Measurements from ENCODE around the gene SRGAP3. TPM values are rescaled to one million over a fixed set of nuclear protein-coding genes. Genes with fewer than 3 reads are reported as not detected.
A peak's percentile ranks its signal among the peaks of the same experiment; 100 is the strongest.

SRGAP3 gene
- total RNA-seq, 4 donors from 2014 or later: 13.1 to 84.9 (median 27.4) TPM

DNA sequence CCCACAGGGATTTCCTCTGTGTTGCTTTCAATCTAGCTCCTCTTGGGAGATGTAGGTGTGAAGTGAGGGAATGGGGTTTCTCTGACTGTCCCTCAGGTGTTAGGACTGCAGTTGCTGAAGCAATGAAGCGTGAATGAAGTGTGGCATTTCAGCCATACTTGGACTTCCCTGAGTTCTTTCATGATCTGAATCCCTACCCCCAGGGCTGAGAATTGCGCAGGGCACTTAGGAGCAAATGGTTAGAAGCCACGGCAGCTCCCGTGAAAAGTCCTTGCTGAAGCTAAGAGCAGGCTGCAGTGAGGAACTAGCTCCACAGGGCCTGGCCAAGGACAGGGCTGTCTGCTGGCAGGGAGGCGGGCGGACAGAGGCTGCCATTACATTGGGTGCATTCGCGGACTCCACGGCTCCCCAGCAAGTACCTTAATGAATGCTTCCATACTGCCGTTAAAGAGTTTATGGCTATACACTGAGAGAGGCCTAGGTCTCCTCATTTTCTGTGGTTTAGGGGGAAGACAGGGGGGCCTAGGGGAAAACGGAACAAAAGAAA is 217.1 kb downstream of the SRGAP3 start:
- no peak for TF ChIP-seq EP300 (IDR thresholded peaks at IDR 0.05)
- no peak for TF ChIP-seq POLR2A (IDR thresholded peaks at IDR 0.05)
- TF ChIP-seq, protein P1, sequence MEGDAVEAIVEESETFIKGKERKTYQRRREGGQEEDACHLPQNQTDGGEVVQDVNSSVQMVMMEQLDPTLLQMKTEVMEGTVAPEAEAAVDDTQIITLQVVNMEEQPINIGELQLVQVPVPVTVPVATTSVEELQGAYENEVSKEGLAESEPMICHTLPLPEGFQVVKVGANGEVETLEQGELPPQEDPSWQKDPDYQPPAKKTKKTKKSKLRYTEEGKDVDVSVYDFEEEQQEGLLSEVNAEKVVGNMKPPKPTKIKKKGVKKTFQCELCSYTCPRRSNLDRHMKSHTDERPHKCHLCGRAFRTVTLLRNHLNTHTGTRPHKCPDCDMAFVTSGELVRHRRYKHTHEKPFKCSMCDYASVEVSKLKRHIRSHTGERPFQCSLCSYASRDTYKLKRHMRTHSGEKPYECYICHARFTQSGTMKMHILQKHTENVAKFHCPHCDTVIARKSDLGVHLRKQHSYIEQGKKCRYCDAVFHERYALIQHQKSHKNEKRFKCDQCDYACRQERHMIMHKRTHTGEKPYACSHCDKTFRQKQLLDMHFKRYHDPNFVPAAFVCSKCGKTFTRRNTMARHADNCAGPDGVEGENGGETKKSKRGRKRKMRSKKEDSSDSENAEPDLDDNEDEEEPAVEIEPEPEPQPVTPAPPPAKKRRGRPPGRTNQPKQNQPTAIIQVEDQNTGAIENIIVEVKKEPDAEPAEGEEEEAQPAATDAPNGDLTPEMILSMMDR (IDR thresholded peaks at IDR 0.05): no peak
- no peak for TF ChIP-seq POLR2AphosphoS5 (IDR thresholded peaks at IDR 0.05)
- no peaks in the 10 kb centered on the region for H3K9me3 ChIP-seq
- H3K4me1 ChIP-seq: peaks cover 27% of the 10 kb centered on the region
- WGBS: 94% methylated on average over 11 of the region's 11 CpGs
- DNase-seq (ENCODE audit: low spot score in 2 of 2): no peak
- no peak overlapping the region for H3K27ac ChIP-seq
- no peaks in the 10 kb centered on the region for H3K36me3 ChIP-seq
- no peak overlapping the region for H3K4me3 ChIP-seq
- H3K27me3 ChIP-seq: no peaks in the 10 kb centered on the region

DNA sequence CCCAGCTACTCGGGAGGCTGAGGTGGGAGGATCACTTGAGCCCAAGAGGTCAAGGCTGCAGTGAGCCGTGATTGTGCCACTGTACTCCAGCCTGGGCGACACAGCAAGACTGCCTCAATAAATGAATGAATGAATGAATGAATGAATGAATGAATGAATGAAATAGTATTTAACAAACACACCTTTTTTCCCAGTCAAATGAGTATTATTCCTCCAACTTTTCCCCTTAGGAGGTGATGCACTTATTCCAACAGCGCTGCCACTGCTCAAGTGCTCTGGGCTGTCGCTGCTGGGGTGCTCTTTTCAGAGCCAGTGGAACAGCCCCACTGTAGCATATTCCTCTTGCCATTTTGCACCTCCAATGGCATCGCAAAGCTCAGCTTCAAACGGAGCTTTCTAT is 219.4 kb downstream of the SRGAP3 start:
- Histone ChIP-seq H3K4me1 (peaks cover 10% of the 10 kb centered on the region), H3K36me3 (peaks cover under 1% of the 10 kb centered on the region), H3K27ac (no peak overlapping the region), H3K27me3 (no peaks in the 10 kb centered on the region), H3K9me3 (no peaks in the 10 kb centered on the region), H3K4me3 (no peak overlapping the region)
- 96% methylated on average over 7 of the region's 7 CpGs for WGBS
- TF ChIP-seq EP300 (IDR thresholded peaks at IDR 0.05) (no peak), POLR2AphosphoS5 (IDR thresholded peaks at IDR 0.05) (no peak), POLR2A (IDR thresholded peaks at IDR 0.05) (no peak)
- TF ChIP-seq, protein P1 (IDR thresholded peaks at IDR 0.05): no peak
- no peak for DNase-seq (ENCODE audit: low spot score in 2 of 2)

DNA sequence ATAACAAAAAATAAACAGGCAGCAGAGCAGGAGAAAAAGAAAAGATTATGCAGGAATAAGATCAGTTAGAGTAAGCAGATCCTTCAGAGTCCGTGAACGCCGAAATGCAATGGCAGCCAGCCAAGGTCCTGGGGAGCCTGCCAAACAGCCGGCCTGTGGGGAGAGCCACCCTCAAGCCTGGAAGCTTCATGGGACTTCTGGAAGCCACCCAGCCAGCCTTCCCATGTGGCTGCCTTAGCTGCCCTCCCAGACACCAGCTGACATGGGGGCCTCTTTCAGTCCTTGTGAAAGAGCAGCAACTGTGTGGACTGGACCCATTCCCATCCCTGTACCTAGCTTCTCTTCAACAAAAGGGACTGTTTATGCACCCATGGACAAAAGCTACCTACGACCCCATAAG is 221.3 kb downstream of the SRGAP3 start:
- no peak overlapping the region for H3K4me3 ChIP-seq
- H3K27ac ChIP-seq: no peak overlapping the region
- no peaks in the 10 kb centered on the region for H3K27me3 ChIP-seq
- peaks cover 10% of the 10 kb centered on the region for H3K4me1 ChIP-seq
- DNase-seq (ENCODE audit: low spot score in 2 of 2): peak in 1 of 2 donors; percentile 71
- no peaks in the 10 kb centered on the region for H3K9me3 ChIP-seq
- TF ChIP-seq POLR2A (IDR thresholded peaks at IDR 0.05): no peak
- TF ChIP-seq POLR2AphosphoS5 (IDR thresholded peaks at IDR 0.05): no peak
- no peak for TF ChIP-seq EP300 (IDR thresholded peaks at IDR 0.05)
- TF ChIP-seq, protein P1 (IDR thresholded peaks at IDR 0.05): no peak
- peaks cover 19% of the 10 kb centered on the region for H3K36me3 ChIP-seq
- 34% methylated on average over 5 of the region's 5 CpGs for WGBS

DNA sequence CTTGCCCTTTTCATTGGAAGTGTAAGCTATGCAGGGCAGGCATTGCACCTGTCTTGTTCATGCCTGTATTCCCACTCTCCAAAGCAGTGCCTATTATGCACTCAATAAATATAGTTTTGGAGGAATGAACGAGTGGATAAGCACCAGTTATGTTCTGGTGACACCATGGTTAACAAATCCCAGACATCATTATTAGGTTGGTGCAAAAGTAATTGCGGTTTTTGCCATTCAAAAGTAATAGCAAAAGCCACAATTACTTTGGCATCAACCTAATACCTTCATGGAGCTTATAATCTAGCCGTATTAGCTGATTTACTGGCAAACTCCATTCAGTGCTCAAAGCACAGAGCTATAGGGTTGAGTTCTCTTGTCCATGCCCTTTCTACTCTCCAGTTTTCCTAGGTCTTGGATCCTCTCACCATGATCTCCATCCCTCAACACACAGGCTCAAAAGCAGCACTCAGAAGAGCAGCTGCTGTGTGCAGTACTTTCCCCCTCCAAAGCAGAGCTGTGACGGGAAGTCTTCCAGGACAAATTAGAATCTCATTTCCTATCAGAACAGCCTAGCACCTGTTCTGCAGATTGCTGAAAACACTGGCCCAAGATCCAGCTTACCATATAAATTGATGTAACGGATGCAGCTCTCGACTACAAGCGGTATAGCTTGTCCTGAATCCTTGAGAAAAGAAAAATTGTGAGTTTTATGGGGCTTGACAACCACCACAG is 223.0 kb downstream of the SRGAP3 start:
- Histone ChIP-seq H3K4me1 (peaks cover 10% of the 10 kb centered on the region), H3K27ac (no peak overlapping the region), H3K36me3 (peaks cover 20% of the 10 kb centered on the region), H3K9me3 (no peaks in the 10 kb centered on the region), H3K27me3 (no peaks in the 10 kb centered on the region), H3K4me3 (no peak overlapping the region)
- 91% methylated on average over 7 of the region's 7 CpGs for WGBS
- DNase-seq (ENCODE audit: low spot score in 2 of 2): no peak
- TF ChIP-seq POLR2AphosphoS5 (IDR thresholded peaks at IDR 0.05) (no peak), POLR2A (IDR thresholded peaks at IDR 0.05) (no peak), EP300 (IDR thresholded peaks at IDR 0.05) (no peak)
- TF ChIP-seq, protein P1 (IDR thresholded peaks at IDR 0.05): no peak

DNA sequence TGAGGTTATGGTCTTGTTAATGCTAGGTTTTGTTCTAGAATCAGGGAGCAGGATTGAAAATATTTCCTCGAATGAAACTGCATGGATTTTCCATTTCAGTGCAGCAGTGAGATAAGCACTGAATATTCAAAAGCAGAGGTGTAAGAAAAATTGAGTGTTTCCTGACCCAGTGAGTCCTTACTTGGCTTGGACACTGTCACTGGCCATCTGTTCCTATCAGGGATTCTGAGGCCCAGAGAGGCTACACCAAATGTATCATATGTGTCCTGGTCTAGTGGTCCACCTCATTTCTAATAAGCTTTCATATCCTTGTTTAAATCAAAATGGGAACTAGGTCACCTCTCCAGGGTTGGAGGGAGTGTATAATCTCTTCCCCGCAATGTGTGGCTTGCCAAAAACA is 225.1 kb downstream of the SRGAP3 start:
- no peak overlapping the region for H3K4me3 ChIP-seq
- H3K4me1 ChIP-seq: peaks cover 10% of the 10 kb centered on the region
- WGBS: 98% methylated on average over 2 of the region's 2 CpGs
- no peaks in the 10 kb centered on the region for H3K9me3 ChIP-seq
- DNase-seq (ENCODE audit: low spot score in 2 of 2): no peak
- no peak overlapping the region for H3K27ac ChIP-seq
- H3K36me3 ChIP-seq: peaks cover 20% of the 10 kb centered on the region
- TF ChIP-seq POLR2AphosphoS5 (IDR thresholded peaks at IDR 0.05) (no peak), POLR2A (IDR thresholded peaks at IDR 0.05) (no peak), EP300 (IDR thresholded peaks at IDR 0.05) (no peak)
- TF ChIP-seq, protein P1 (IDR thresholded peaks at IDR 0.05): no peak
- no peaks in the 10 kb centered on the region for H3K27me3 ChIP-seq
